ENCODE measurements around the gene TCFL5.

Gene TCFL5

DNA sequence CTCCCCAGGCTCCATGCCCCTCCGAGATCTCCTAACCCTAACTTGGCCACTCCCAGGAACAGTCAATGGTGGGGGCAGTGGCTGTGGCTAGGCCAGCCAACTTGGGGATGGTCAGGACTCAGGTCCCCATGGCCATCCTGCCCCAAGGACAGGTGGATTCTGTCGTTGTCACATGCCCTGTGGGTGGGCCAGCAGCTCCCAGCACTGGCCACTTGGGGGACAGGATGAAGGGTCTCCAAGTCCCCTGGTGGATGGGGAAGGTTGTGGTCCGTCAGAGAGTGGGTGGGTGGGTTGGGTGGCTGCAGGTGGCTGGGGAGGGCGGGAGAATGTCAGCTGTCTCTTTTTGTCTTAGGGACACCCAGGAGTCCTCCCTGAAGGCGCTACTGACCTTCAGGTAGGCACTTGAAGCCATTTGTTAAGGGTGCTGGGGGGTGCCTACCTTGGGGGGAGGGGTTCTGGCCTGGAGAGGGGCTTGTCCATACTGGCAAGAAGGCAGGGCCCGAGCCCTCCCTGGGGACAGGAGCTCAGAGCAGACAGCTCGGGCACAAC lies 39.3 kb downstream of the TCFL5 start:
- H3K4me1 ChIP-seq (ENCODE audit: control insufficient read depth, insufficient read depth, low read length) = peaks cover 15% of the 10 kb centered on the region
- H3K27me3 ChIP-seq (ENCODE audit: control insufficient read depth, insufficient read depth, low read length) = no peaks in the 10 kb centered on the region
- WGBS (ENCODE audit: insufficient coverage, insufficient read length) = no CpG with 5 or more reads among the region's 7 CpGs
- H3K4me3 ChIP-seq (ENCODE audit: low read length) = no peak overlapping the region
- no peak overlapping the region for H3K27ac ChIP-seq (ENCODE audit: low read length)
- no peak for DNase-seq (ENCODE audit: low read depth, low spot score)
- peaks cover 8% of the 10 kb centered on the region; the same call in 1 of the 2 replicates for H3K36me3 ChIP-seq (ENCODE audit: control insufficient read depth, insufficient read depth, low read length)
- H3K9me3 ChIP-seq (ENCODE audit: control insufficient read depth, insufficient read depth, low read length) = no peaks in the 10 kb centered on the region

DNA sequence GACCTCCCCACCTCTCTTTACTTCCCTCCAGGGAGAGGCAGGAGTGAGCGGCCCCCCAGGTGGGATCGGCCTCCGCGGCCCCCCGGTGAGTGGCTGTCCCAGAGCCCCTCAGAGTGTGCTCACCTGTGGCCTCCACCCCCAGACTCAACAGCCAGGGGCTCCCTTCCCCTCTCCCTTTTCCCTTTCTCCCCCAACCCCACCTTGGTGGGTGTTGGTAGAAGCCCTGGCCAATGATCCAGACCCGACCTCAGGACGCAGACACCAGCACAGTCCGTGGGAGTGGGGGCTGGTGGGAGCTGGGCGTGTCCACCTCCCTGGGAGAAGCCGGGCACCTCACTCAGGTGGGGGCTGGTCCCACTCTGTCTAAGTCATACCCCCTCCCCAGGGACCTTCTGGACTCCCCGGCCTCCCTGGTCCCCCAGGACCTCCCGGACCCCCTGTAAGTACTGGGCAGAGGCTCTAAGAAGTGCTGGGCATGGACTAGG lies 39.9 kb downstream of the TCFL5 start:
- Histone ChIP-seq H3K9me3 (ENCODE audit: control insufficient read depth, insufficient read depth, low read length) (no peaks in the 10 kb centered on the region), H3K4me1 (ENCODE audit: control insufficient read depth, insufficient read depth, low read length) (peaks cover 15% of the 10 kb centered on the region), H3K36me3 (ENCODE audit: control insufficient read depth, insufficient read depth, low read length) (peaks cover 8% of the 10 kb centered on the region; the same call in 1 of the 2 replicates), H3K4me3 (ENCODE audit: low read length) (no peak overlapping the region), H3K27me3 (ENCODE audit: control insufficient read depth, insufficient read depth, low read length) (no peaks in the 10 kb centered on the region), H3K27ac (ENCODE audit: low read length) (no peak overlapping the region)
- DNase-seq (ENCODE audit: low read depth, low spot score) = no peak
- no CpG with 5 or more reads among the region's 12 CpGs for WGBS (ENCODE audit: insufficient coverage, insufficient read length)

DNA sequence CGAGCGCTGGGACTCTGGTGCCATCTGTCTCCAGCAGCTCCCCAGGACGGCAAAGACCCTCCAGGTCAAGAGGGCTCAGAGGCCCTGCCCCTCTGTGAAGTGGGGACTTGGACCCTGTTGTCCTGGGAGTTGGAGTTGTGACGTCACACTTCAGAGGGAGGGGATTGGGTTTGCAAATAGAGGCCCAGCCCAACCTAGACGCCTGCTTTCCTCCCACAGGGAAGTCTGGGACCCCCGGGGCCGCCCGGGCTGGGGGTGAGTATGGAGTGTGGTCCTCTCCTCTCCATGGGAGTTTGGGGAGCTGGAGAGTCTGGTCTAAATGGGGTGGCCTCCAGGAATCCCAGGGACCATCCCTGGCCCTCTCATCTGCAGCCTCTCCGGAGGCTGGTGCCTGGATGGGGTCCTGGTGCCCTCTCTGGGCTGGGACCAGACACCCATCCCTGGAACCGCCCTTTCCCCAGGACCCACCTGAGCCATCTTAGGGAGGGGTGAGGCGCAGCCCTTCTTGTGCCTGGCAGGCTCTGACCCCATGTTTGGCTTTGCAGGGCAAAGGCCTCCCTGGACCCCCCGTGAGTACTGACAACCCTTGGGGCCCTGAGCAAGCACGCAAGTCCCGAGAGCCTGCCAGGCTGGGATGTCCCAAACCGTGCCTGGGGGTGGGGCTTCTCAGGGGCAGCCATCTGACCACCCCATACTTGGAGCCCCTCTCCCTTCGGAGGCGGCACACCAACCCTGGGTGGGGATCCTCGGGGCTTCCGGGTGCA lies 40.5 kb downstream of the TCFL5 start:
- no peaks in the 10 kb centered on the region for H3K27me3 ChIP-seq (ENCODE audit: control insufficient read depth, insufficient read depth, low read length)
- no CpG with 5 or more reads among the region's 19 CpGs for WGBS (ENCODE audit: insufficient coverage, insufficient read length)
- H3K4me1 ChIP-seq (ENCODE audit: control insufficient read depth, insufficient read depth, low read length) = peaks cover 15% of the 10 kb centered on the region
- no peak overlapping the region for H3K4me3 ChIP-seq (ENCODE audit: low read length)
- no peak overlapping the region for H3K27ac ChIP-seq (ENCODE audit: low read length)
- H3K36me3 ChIP-seq (ENCODE audit: control insufficient read depth, insufficient read depth, low read length) = peaks cover 8% of the 10 kb centered on the region; the same call in 1 of the 2 replicates
- no peaks in the 10 kb centered on the region for H3K9me3 ChIP-seq (ENCODE audit: control insufficient read depth, insufficient read depth, low read length)
- no peak for DNase-seq (ENCODE audit: low read depth, low spot score)

DNA sequence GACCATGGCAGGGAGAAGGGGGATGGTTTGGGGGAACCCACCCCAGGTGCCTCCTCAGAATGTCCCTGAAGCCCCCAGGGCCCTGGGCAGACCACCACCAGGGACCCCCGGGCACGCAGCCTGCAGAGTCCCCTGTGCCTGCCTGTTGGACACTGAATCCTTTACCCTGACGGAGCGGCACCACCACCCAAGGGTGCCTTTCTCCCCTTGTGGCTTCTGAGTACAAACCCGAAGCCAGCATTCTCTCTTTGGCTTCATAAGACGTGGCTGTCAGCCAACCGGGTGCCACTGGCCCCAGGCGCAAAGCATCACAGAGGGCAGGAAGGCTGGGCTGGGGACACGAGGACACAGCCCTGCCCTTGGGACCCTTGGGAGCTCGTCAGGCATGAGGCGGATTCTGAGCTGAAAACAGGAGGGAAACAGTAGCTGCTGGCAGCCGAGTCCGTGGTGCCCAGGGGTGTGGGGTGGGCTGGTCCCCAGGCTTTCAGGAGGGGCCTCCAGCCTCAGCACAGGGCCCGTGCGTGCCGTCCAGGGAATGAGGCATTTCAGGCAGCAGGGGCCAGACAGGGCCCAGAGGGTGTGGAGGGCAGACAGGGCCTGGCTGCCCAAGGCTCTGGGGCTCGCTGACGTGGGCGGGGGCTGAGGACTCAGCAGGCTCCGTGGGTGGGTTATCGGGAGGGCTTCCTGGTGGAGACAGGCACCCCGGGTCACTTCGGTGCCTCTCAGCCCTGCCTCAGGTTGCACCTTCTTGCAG lies 41.2 kb downstream of the TCFL5 start:
- Histone ChIP-seq H3K27ac (ENCODE audit: low read length) (no peak overlapping the region), H3K36me3 (ENCODE audit: control insufficient read depth, insufficient read depth, low read length) (peaks cover 8% of the 10 kb centered on the region; the same call in 1 of the 2 replicates), H3K9me3 (ENCODE audit: control insufficient read depth, insufficient read depth, low read length) (no peaks in the 10 kb centered on the region), H3K4me1 (ENCODE audit: control insufficient read depth, insufficient read depth, low read length) (peaks cover 15% of the 10 kb centered on the region), H3K4me3 (ENCODE audit: low read length) (no peak overlapping the region), H3K27me3 (ENCODE audit: control insufficient read depth, insufficient read depth, low read length) (no peaks in the 10 kb centered on the region)
- no CpG with 5 or more reads among the region's 23 CpGs for WGBS (ENCODE audit: insufficient coverage, insufficient read length)
- no peak for DNase-seq (ENCODE audit: low read depth, low spot score)

DNA sequence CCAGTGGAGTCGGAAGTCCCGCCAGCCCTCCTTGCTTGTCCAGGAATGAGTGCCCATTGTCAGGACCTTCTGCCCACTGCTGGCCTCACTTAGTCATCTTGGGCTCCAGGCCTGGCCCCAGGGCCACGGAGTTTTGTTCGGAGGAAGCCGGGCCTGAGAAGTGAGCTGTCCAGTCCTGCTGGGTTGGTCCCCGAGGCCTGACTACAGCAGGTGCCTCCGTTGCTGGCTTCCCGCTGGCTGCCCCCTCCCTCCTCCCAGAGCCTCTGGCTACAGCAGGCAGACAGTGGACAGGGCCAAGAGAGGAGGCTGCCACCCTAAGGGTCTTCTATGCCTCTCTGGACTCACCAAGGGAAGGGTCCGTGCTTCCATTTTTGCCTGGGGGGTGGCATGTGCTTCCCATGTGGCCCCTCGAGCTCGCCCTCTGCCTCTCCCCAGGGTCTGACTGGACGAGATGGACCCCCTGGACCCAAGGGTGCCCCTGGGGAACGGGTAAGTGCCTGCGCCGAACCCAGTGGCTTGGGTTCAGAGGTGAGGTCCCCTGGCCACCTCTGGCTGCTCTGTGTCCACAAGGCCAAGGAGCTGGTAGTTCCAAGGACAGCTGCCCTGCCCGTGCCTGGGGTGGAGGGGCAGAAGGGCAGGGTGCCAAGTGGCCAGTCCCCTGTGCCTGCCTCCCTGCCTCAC lies 42.0 kb downstream of the TCFL5 start:
- Histone ChIP-seq H3K27me3 (ENCODE audit: control insufficient read depth, insufficient read depth, low read length) (no peaks in the 10 kb centered on the region), H3K9me3 (ENCODE audit: control insufficient read depth, insufficient read depth, low read length) (no peaks in the 10 kb centered on the region), H3K27ac (ENCODE audit: low read length) (no peak overlapping the region), H3K4me3 (ENCODE audit: low read length) (no peak overlapping the region), H3K36me3 (ENCODE audit: control insufficient read depth, insufficient read depth, low read length) (peaks cover 8% of the 10 kb centered on the region; the same call in 1 of the 2 replicates), H3K4me1 (ENCODE audit: control insufficient read depth, insufficient read depth, low read length) (peaks cover 15% of the 10 kb centered on the region)
- no peak for DNase-seq (ENCODE audit: low read depth, low spot score)
- no CpG with 5 or more reads among the region's 16 CpGs for WGBS (ENCODE audit: insufficient coverage, insufficient read length)

DNA sequence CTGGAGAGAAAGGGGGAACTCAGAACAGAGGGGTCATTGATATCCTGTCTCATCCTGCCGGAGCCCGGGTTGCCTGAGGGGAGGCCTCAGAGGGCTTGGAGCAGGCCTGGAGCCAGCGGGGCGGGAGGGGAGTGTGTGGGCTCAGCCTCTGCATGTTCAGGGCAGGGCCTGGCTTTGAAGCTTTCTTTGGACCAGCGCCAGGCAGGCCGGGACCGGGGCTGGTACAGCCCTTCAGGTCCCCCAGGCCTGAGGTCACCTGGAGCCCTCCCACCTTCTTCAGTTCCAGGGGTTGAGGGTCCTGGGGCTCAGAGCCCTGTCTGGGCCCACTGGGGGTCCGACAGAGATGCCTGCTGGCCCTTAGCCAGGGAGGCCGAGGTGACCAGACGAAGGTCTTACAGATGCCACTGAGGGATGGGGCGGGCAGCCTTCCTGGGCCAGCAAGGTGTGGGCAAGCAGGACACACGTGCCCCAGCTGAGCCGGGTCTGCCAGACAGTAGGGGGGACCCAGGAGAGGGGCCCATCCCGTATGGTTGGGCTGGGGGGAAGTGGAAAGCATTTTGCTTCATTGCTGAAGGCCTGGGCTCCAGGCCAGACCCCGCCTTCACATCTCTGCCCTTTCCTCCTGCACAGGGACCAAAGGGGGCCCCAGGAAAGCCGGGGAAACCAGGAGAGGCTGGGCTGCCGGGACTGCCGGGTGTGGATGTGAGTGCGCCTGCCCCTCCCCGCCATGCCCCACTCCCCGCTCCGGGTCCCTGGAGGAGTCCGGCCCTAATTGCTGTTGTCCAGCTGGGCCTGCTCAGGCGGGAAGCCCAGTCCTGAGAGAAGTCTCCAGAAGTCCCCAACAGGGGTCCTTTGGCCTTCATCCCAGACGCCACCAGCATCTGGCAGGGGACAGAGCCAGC lies 42.8 kb downstream of the TCFL5 start:
- Histone ChIP-seq H3K4me3 (ENCODE audit: low read length) (no peak overlapping the region), H3K4me1 (ENCODE audit: control insufficient read depth, insufficient read depth, low read length) (peaks cover 11% of the 10 kb centered on the region)

DNA sequence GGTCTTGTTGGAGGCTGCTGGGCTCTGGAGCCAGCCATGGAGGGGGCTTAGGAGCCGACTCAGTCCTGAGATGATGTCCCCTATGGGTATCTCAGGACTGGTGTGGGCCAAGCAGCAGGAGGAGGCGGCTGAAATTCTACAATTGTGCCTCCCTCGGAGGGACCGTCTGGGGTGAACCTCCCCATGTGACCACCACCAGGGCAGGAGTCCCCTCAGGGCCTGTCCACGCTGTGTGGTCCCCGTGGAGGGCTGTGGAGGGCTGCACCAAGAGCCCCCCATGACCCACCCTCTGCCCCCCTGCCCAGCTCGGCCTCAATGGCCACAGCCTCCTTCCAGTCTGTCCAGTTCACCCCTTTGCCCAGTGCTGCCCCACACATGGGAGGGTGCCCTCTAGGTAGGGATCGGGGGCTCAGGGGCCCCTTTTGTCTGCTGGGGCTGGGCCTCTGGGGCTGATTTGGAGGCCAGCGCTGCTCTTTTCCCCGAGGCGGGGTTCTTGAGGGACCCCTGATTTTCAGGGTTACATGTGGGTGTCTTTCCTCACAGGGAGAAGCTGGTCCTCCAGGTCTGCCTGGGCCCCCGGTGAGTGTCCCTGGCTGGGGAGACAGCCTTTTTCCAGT lies 43.5 kb downstream of the TCFL5 start:
- Histone ChIP-seq H3K36me3 (ENCODE audit: control insufficient read depth, insufficient read depth, low read length) (peaks cover 8% of the 10 kb centered on the region; the same call in 1 of the 2 replicates), H3K27ac (ENCODE audit: low read length) (no peak overlapping the region), H3K27me3 (ENCODE audit: control insufficient read depth, insufficient read depth, low read length) (no peaks in the 10 kb centered on the region), H3K4me3 (ENCODE audit: low read length) (no peak overlapping the region), H3K4me1 (ENCODE audit: control insufficient read depth, insufficient read depth, low read length) (peaks cover 7% of the 10 kb centered on the region), H3K9me3 (ENCODE audit: control insufficient read depth, insufficient read depth, low read length) (no peaks in the 10 kb centered on the region)
- WGBS (ENCODE audit: insufficient coverage, insufficient read length) = no CpG with 5 or more reads among the region's 12 CpGs
- DNase-seq (ENCODE audit: low read depth, low spot score) = no peak

More for the DNA sequence above, 42.8 kb downstream of the TCFL5 start:
- Histone ChIP-seq H3K27me3 (ENCODE audit: control insufficient read depth, insufficient read depth, low read length) (no peaks in the 10 kb centered on the region), H3K27ac (ENCODE audit: low read length) (no peak overlapping the region), H3K9me3 (ENCODE audit: control insufficient read depth, insufficient read depth, low read length) (no peaks in the 10 kb centered on the region), H3K36me3 (ENCODE audit: control insufficient read depth, insufficient read depth, low read length) (peaks cover 8% of the 10 kb centered on the region; the same call in 1 of the 2 replicates)
- DNase-seq (ENCODE audit: low read depth, low spot score) = no peak
- WGBS (ENCODE audit: insufficient coverage, insufficient read length) = no CpG with 5 or more reads among the region's 25 CpGs

DNA sequence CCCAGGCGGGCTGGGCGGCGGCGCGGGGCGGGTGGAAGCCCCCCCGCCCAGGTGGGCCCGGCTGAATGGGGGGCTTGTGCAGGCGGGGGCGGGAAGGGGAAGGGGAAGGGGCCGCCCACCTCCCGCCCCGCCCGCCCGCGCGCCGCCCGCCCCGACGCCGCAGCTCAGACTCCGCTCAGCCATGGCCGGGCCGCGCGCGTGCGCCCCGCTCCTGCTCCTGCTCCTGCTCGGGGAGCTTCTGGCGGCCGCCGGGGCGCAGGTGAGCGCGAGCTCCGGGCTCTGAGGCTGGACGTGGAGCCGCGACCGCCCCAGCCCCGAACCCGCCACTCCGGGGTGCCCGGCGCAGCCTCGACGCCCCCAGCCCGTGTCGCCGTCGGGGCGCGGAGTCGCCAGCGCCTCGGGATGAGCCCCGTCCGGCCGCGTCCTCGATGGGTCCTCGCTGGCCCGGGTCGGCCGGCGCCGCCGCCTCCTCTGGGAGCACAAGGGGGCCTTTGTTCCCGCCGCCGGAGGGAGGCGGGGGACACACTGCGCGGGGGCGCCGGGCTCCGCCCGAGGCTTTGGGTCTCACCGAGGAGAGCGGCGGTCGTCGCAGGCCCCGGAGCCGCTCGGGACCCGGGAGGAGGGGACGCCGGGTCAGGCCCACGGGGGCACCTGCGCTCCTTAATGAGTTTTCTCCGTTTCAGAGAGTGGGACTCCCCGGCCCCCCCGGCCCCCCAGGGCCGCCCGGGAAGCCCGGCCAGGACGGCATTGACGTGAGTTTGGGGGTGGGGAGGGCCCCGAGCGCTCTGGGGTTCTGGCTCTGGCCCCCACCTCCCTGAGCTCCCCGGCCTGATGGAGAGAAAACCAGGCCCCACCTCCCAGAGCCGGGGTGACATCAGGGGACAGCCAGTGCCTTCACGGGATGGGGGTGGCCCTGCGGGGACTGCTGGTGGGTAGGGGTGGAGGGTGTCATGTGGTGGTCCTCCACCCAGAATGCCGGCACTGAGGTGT lies 44.4 kb downstream of the TCFL5 start, which contains the start of gene COL9A3:
COL9A3 (plus strand) TSS at position 167 of the 990 bp plus-strand sequence; CDS start at position 182, 15 bp downstream.
- H3K27ac ChIP-seq (ENCODE audit: low read length) = no peak within 1 kb of the TSS
- H3K4me1 ChIP-seq (ENCODE audit: control insufficient read depth, insufficient read depth, low read length) = peaks cover 7% of the 10 kb centered on the region
- DNase-seq (ENCODE audit: low read depth, low spot score) = no peak
- H3K27me3 ChIP-seq (ENCODE audit: control insufficient read depth, insufficient read depth, low read length) = no peaks in the 10 kb centered on the region
- H3K9me3 ChIP-seq (ENCODE audit: control insufficient read depth, insufficient read depth, low read length) = no peaks in the 10 kb centered on the region
- H3K4me3 ChIP-seq (ENCODE audit: low read length) = peak within 1 kb of the TSS; percentile 60; the same call in 1 of the 2 replicates
- peaks cover 10% of the 10 kb centered on the region; the same call in 1 of the 2 replicates for H3K36me3 ChIP-seq (ENCODE audit: control insufficient read depth, insufficient read depth, low read length)
- no CpG with 5 or more reads among the region's 108 CpGs for WGBS (ENCODE audit: insufficient coverage, insufficient read length)
